HG03139 (cell line): ENCODE results near the gene GJD4.

Source experiments
- ATAC-seq: cut with Tn5 transposase; IDR thresholded peaks from one replicate; pipeline ENCODE4 v1.9.1; 2021; ENCODE audit not compliant: unreplicated experiment

GJD4 gene

GRCh38 chr10:35579116-35579515 lies 26.0 kb upstream of the GJD4 start:
- no peak for ATAC-seq

- ATAC-seq = no peak
Observed at GRCh38 chr10:35579726-35580422, 25.3 kb upstream of the GJD4 start.

- no peak for ATAC-seq
Observed at GRCh38 chr10:35580423-35580770, 24.7 kb upstream of the GJD4 start.

- ATAC-seq = no peak
Observed at GRCh38 chr10:35581655-35582054, 23.5 kb upstream of the GJD4 start.

- no peak for ATAC-seq
Observed at GRCh38 chr10:35584946-35585345, 20.2 kb upstream of the GJD4 start.

- no peak for ATAC-seq
Observed at GRCh38 chr10:35585356-35585755, 19.8 kb upstream of the GJD4 start.

GRCh38 chr10:35585903-35586535 lies 19.1 kb upstream of the GJD4 start:
- no peak for ATAC-seq

- no peak for ATAC-seq
Observed at GRCh38 chr10:35588836-35589235, 16.3 kb upstream of the GJD4 start.

GRCh38 chr10:35592441-35592840 lies 12.7 kb upstream of the GJD4 start:
- ATAC-seq = no peak

GRCh38 chr10:35594115-35595079 lies 10.7 kb upstream of the GJD4 start:
- ATAC-seq = no peak

GRCh38 chr10:35595106-35595505 lies 10.0 kb upstream of the GJD4 start:
- ATAC-seq = no peak

- no peak for ATAC-seq
Observed at GRCh38 chr10:35598379-35598778, 6.8 kb upstream of the GJD4 start.

GRCh38 chr10:35600193-35600592 lies 4.9 kb upstream of the GJD4 start:
- no peak for ATAC-seq

- no peak for ATAC-seq
Observed at GRCh38 chr10:35606430-35606829, 1.3 kb downstream of the GJD4 start.

- no peak for ATAC-seq
Observed at GRCh38 chr10:35607475-35608327, 2.6 kb downstream of the GJD4 start.

GRCh38 chr10:35608328-35608672 lies 3.2 kb downstream of the GJD4 start:
- ATAC-seq = no peak

- ATAC-seq = no peak
Observed at GRCh38 chr10:35611750-35612149, 6.6 kb downstream of the GJD4 start.

- ATAC-seq = no peak
Observed at GRCh38 chr10:35612385-35613106, 7.4 kb downstream of the GJD4 start.

GRCh38 chr10:35613107-35613440 lies 7.9 kb downstream of the GJD4 start:
- ATAC-seq = no peak

- ATAC-seq = no peak
Observed at GRCh38 chr10:35613597-35614226, 8.6 kb downstream of the GJD4 start.
